HG03439 (cell line): ENCODE results near the gene MAN1B1.
A peak's percentile ranks its signal among the peaks of the same experiment; 100 is the strongest.

Experiments
- ATAC-seq: cut with Tn5 transposase; IDR thresholded peaks from one replicate; pipeline ENCODE4 v1.9.1; 2021; ENCODE audit warnings: mild to moderate bottlenecking, moderate library complexity; ENCODE audit not compliant: unreplicated experiment

Gene MAN1B1

DNA sequence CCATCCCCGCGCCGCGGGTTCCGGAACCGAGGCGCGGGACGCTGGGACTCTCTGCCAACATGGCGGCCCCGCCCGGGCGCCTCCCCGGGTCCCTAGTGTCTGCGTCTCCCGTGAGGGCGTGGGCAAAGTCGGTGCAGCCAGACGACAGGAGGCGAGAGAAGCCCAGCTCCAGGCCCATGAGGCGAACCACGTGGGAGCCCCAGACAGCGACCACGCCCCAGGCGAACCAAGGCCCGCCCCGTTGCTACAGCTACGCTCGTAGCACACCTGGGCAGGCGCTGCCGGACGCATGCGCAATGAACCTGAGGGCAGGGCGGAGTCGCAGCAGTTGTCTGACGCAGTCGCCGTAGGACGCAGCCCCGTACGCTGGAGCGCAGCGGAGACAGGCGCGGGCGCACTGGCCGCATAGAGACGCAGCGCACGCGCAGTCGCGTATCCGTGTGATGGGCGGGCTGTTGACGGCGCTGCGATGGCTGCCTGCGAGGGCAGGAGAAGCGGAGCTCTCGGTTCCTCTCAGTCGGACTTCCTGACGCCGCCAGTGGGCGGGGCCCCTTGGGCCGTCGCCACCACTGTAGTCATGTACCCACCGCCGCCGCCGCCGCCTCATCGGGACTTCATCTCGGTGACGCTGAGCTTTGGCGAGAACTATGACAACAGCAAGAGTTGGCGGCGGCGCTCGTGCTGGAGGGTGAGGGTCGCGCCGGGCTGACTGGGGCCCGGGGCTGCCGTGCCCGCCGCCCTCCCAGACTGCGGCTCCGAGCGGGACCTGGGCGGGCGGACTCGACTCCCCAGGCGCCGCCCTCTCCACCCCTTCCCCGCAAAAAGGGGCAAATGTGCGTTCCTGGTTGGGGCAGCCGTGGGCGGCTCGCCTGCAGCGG is at the start of gene MAN1B1:
MAN1B1 (plus strand) TSS at position 455 of the 878 bp plus-strand sequence; CDS start at position 470, 15 bp downstream.
- ATAC-seq, result peak; percentile 78

DNA sequence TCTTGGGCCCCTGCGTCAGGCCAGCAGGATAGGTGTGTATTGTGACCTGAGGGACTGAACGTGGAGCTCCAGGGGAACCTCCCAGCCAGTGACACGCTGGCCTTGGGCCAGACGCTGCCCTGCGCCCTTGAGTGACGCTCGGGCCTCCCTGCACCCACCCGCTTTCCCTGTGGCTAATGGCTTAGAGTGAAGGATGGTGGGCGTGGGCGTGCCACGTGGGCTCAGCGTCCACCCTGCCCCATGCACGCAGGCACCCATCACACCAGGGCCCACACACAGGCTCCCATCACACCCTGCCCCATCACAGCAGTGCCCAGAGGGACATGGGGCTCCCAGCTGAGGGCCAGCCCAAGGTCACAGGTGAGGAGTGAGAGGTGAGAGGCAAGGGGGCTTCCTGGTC is 49.8 kb upstream of the MAN1B1 start:
- ATAC-seq, result no peak

- ATAC-seq, result no peak
Observed at GRCh38 chr9:137037483-137037882, 49.3 kb upstream of the MAN1B1 start.

DNA sequence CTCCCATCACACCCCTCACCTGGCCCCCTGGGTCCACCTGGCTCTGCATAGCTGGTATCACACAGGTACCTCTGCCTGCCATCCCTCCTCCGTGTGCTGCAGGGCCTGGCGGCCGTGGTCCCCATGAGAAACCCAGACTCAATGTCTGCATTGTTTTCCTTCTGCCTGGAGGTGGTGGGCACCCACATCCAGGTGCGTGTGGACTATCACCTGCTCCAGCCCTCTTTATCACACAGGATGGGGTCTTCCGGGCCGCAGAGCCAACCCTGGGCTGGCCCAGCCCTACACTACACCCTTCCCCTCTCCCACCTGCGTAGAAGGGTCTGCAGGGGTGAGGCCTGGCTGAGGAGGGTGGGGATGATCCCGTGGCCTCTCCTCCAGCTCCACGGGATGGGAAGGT is 47.9 kb upstream of the MAN1B1 start:
- no peak for ATAC-seq

DNA sequence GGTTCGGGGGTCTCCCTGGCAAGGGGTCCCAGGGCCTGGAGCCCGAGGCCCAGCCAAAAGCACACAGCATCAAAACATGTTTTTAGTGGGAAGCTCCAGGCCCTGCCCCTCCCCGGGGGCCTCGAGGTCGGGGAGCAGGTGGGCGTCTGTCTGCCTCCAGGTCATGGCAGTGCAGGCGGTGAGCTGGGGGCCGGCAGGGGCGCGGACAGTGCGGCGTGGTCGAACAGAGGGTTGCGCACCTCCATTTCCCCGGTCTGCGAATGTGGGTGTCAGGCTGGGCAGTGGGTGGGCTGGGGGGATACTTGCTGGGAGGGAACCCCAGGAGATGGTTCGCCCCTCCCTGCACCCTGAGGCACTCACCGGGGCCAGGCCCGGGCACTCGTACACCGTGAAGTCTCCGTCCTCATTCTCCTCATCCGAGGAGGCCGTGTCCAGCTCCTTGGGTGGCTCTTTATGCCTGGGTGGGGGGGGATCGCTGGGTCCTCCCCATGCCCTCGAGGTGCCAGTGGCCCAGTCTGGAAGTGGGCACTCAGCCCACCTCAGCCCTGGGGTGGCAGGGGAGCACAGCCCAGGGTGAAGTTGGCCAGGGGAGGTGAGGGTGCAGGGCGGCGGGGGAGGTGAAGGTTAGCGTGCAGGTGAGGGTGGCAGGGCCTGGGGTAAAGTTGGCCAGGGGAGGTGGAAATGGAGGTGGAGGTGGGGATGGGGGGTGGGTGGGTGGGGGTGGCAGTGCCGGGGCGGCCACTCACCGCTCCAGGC is 47.0 kb upstream of the MAN1B1 start:
- ATAC-seq, result no peak

GRCh38 chr9:137040568-137040967 is 46.2 kb upstream of the MAN1B1 start:
- no peak for ATAC-seq

- ATAC-seq, result no peak
Observed at GRCh38 chr9:137041124-137041523, 45.7 kb upstream of the MAN1B1 start.

DNA sequence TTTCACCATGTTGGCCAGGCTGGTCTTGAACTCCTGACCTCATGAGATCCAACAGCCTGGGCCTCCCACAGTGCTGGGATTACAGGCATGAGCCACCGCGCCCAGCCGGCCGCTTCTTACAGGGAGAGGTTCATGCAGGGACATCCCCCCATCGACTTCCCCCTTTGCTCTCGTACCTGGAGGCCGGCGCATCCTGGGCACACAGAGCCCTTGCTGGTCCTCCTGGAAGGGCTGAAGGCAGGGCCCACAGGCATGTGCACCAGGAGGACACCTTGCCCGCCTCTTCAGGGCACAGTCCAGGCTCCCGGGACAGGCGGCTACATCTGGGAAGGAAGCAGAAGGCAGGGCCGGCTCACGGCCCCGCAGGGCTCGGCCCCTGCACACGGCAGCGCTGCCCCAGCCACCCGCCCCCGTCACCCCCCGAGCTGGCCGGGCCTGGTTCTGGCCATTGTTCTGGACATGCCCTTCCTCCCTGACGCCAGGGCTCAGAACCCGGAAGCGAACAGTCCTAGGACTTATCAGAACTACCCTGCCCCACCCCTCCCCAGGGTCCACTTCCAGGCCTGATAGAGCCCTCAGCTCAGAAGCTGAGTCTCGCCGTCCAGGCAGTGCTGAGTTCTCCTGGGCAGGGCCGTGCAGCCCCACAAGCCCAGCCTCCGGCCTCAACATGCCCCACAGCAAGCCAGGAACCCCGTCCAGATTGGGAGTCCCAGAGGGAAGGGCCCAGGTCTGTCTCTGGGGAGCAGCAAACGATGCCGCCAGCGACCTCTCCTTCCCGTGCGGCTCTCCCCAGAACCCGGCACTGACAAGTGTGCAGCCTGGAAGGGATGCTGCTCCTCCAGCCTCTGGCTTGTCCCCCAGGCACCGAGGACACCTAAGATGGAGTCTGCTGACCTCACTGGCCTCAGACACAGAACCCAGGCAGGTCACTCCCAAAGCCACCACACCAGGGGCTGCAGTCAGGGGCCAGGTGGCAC is 43.7 kb upstream of the MAN1B1 start:
- no peak for ATAC-seq

DNA sequence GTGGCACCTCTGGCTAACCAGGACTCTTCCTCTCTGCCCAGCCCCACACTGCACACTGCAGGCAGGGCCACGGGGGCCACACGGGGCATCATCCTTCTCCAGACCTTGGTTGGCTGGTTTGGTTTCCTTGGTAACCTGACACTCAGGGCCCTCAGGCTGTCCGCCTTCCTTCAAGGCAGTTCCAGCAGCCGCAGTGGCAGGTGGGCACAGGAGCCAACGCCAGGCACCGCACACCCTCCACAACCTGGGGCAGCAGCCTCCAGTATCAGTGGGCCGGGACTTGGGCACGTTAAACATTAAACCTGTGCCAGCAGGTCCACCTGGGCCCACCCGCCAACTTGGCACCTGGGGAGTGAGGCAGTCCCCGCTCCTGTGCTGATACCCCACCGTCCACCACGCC is 42.7 kb upstream of the MAN1B1 start:
- no peak for ATAC-seq

DNA sequence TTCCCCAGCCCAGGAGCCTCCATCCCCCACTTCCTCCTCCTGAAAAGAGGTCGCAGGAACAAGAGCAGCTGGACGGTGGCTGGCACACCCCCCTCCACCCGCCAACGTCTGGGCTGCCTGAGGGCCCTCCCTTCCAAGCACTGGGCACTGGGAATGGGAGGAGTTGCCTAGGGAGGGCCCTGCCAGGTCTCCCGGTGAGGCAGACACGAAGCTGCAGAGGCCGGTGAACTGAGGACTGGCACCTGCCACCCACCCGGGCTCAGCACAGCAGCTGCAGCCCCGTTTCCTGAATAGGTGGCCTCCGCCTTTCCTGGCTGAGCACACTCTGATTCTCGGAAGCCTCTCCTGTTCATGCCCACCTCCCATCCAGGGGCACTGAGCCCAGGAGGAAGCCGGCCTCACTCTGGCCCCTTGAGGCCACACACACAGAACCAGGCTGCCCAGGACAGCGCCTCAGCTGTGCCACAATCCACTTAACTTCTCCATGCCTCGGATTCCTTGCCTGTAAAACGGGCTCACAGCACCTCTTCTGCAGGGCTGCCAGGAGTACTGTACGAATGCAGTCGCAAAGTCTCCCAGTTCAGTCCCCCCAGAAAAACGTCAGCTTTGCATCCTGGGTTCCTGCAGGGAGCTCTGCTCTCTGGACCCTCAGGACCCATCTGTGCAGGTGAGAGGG is 42.1 kb upstream of the MAN1B1 start:
- ATAC-seq, result no peak

GRCh38 chr9:137045294-137046087 is 41.3 kb upstream of the MAN1B1 start:
- no peak for ATAC-seq

- ATAC-seq, result peak; percentile 54
Observed at GRCh38 chr9:137046088-137046787, 40.5 kb upstream of the MAN1B1 start, which contains the start of gene NPDC1. NPDC1 (minus strand) TSS chr9:137046177; CDS start chr9:137045989, 188 bp downstream.

DNA sequence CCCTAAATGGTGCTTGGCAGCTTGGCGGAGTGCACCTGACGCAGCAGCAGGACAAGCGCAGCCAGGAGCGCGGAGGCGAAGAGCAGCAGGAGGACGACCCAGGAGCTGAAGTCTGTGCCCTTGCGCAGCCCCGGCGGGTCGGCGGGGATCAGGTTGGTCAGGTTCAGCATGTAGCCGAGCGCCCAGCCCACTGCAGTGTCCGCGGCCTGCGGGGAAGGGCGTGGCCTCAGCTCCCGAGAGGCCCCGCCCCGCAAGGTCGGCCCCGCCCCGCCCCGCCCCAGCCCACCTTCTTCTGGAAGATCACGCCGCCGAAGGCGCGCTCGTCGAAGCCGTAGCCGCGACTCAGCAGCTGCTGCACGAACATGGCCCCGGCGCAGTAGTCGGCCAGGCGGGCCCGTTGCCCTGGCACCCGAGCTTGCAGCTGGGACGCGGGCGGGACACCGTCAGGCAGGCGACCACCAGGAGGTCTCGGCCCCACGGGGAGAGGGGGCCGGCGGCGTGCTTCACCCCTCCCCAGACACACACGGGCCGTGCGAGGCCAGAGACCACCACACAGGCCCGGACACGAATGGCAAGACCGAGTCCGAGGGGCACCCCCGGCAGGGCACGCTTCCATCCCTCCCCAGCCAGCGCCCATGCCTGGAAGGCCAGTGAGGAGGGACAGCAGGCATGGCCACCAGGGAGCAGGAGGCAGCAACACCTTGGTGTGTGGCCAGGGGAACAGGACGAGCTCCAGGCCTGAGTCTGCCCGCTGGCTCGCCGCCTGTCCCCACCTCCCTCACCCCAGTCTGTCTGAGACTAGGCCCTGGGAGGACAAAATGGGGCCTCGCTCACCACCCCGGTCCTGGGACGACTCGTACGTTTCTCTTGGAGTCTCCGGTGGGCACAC is 37.9 kb upstream of the MAN1B1 start:
- ATAC-seq, result no peak

DNA sequence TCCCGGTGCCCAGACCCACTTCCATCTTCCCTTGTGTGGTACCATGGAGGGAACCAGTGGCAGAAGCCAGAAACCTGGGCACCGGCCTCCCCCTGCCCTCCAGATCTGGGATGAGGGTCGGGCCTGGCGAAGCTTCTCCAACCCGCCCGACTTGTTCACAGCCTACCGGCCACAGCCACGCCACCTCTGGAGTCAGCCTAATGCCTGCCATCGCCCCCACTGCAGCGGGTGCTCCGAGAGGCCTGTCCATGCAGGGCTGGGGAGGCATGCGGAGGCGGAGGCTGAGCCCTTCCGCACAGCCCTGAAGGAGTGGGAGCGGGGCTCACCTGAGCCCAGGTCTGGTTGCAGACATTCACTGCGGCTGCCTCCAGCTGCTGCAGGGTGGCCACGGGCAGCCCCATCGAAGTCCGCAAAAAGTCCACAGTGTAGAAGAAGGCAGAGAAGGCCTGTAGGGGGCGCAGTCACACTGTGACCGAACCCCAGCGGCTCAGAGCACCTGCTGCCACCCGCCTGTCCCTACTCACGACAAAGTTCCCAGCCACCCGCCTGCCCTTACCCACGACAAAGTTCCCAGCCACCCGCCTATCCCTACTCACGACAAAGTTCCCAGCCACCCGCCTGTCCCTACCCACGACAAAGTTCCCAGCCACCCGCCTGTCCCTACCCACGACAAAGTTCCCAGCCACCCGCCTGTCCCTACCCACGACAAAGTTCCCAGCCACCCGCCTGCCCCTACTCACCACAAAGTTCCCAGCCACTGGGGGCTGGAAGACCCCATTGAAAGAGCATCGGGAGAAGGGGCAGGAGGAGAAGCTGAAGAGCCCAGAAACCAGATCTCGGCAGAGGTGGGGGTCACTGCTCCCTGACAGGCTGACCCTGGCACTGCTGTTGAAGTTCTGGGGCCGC is 37.0 kb upstream of the MAN1B1 start:
- ATAC-seq, result no peak

DNA sequence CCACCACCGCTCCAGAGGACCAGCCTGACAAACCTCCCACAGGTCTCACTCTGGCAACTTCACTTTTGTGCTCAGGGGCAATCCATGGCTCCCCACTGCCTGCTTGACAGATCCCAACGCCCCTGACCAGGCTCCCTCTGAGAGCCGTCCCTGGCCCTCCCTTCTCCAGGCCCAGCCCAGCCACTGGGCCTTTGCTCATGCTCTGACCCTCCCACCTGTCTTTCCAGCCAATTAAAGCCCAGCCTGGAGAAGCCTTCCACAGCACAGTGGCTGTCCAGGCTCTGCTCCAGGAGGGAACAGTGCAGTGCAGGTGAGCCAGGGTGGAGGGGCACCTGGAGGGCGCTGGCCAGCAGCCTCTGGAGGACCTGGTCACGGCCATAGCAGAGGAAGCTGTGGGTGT is 36.2 kb upstream of the MAN1B1 start:
- no peak for ATAC-seq

DNA sequence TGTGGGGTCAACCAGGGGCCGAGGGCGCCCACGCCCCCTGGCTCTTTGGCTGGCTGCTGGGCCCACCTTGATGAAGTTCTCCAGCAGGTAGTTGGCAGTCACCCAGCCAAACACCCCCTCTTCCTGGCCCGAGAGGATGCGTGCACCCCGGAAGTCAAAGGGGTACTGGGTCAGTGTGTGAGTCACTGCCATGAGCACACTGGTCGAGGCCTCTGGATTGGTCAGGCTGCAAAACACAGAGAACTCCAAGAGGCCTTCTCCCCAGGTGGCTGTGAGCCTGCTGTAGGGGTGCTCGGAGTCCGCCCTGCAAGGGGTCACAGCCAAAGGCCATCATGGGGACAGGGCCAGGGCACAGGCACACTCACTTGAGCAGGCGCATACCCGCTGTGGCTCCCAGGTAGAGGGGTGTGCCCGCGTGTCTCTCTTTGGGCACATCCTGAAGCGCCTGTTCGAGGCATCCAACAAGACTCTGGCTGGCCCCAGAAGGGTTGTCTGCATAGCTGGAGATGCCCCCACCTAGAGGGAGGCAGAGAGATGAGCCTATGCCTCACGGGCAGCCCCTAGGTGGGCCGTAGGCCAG is 35.5 kb upstream of the MAN1B1 start:
- ATAC-seq, result no peak
